Measurements from ENCODE around the gene ITPRIPL1. TPM values are rescaled to one million over a fixed set of nuclear protein-coding genes. Genes with fewer than 3 reads are reported as not detected.

Gene ITPRIPL1
- polyA plus RNA-seq, 3 donors from 2014 or later = 17.2 to 39.1 (median 33.0) TPM

DNA sequence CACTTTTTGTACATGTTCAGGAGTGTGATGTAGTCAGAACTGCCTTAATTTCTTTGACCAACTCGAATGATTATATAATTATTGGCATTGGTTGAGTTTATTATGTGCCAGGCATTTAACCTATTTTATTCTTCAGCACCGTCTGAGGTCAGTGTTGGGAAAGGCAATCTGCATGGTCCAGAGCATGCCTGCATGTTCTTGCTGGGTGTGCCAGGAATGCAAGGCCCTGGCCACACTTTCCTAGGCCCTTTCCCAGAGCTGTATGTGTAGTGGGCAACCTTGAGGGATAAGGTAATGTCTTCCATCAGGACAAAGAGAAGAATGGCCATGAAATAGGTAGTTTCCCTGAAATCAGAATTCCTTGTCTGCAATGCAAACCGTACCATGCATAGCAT, 10.1 kb upstream of the ITPRIPL1 start:
- peak overlapping the region; percentile 85 to 96 (median 94) for H3K27ac Mint-ChIP-seq
- H3K4me3 Mint-ChIP-seq = peak overlapping the region; percentile 72 to 88 (median 87)
- H3K36me3 Mint-ChIP-seq = peaks cover 0 to 15% (median 14%) of the 10 kb centered on the region in 3 donors
- no peaks in the 10 kb centered on the region for H3K9me3 Mint-ChIP-seq
- no peak for DNase-seq
- H3K27me3 Mint-ChIP-seq (ENCODE audit: low read depth in 3 of 3) = no peaks in the 10 kb centered on the region
- peaks cover 52 to 74% of the 10 kb centered on the region in 2 donors for H3K4me1 Mint-ChIP-seq

DNA sequence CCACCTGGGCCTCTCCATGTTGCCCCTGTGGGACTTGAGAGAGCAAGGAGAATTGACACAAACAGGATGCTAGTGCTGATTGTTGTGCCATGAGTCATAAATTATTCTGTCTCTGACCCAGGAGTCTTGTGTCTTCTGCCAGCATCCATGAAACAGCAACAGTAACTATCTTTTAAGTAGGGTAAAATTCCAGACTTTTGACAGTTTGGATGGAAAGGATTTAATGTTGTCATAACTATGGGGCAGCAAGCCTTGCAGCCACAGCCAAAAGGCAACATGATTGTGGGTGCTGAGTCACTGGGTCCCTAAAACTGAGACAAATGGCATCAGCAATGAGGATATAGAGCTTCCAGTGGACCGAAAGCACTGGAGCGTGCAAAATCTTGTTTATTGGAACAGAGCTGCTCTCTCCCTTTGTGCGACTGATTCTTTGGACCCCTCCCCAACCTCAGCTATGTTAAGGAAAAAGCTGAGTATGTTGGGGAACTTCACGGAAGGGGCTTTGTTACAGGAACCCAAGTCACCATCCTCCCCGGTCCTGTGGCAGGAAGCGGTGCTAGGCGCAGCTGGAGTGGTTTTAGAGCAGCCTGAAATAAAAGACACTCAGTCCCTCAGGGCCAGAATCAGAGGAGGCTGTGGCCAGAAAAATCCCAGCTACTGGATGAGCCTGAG, 9.6 kb upstream of the ITPRIPL1 start:
- H3K27ac Mint-ChIP-seq = peak overlapping the region; percentile 85 to 96 (median 94)
- H3K36me3 Mint-ChIP-seq = peaks cover 0 to 15% (median 14%) of the 10 kb centered on the region in 3 donors
- H3K9me3 Mint-ChIP-seq = no peaks in the 10 kb centered on the region
- DNase-seq = peak; percentile 30 to 44 (median 41)
- H3K27me3 Mint-ChIP-seq (ENCODE audit: low read depth in 3 of 3) = no peaks in the 10 kb centered on the region
- H3K4me3 Mint-ChIP-seq = peak overlapping the region; percentile 72 to 88 (median 87)
- H3K4me1 Mint-ChIP-seq = peaks cover 57 to 79% of the 10 kb centered on the region in 2 donors

- DNase-seq = no peak
- Mint-ChIP-seq H3K27me3 (ENCODE audit: low read depth in 3 of 3) (peaks cover 0 to under 1% (median 0%) of the 10 kb centered on the region in 3 donors), H3K27ac (peak overlapping the region; percentile 61 to 96 (median 94)), H3K4me1 (peaks cover 65 to 88% of the 10 kb centered on the region in 2 donors), H3K4me3 (peak overlapping the region in 4 of 5 donors; percentile 17 to 72 (median 50)), H3K36me3 (peaks cover 0 to 9% (median 8%) of the 10 kb centered on the region in 3 donors), H3K9me3 (no peaks in the 10 kb centered on the region)
Measured at GRCh38 chr2:96316999-96317398, 8.1 kb upstream of the ITPRIPL1 start.

DNA sequence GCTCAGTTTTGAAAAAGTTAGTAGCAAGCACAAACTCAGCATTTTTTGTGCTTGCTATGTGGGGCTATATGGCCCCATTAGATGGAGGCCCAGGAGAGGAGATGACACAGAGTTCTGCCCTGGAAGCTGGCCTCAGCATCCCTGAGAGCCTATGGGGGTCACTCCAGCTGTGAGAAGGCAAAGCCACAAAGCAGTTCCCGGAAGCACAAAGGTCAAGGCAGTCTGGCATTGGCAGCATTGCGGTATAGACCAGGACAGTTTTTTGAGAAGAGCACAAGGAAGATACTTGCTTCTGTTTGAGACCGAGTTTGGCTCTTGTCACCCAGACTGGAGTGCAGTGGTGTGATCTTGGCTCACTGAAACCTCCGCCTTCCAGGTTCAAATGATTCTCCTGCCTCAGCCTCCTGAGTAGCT, 7.5 kb upstream of the ITPRIPL1 start:
- Mint-ChIP-seq H3K9me3 (no peaks in the 10 kb centered on the region), H3K36me3 (peaks cover 0 to 5% (median 4%) of the 10 kb centered on the region in 3 donors), H3K27ac (peak overlapping the region; percentile 82 to 94 (median 90)), H3K4me3 (peak overlapping the region; percentile 36 to 60 (median 44)), H3K27me3 (ENCODE audit: low read depth in 3 of 3) (peaks cover 0 to 2% (median 0%) of the 10 kb centered on the region in 3 donors), H3K4me1 (peaks cover 67 to 87% of the 10 kb centered on the region in 2 donors)
- no peak for DNase-seq

DNA sequence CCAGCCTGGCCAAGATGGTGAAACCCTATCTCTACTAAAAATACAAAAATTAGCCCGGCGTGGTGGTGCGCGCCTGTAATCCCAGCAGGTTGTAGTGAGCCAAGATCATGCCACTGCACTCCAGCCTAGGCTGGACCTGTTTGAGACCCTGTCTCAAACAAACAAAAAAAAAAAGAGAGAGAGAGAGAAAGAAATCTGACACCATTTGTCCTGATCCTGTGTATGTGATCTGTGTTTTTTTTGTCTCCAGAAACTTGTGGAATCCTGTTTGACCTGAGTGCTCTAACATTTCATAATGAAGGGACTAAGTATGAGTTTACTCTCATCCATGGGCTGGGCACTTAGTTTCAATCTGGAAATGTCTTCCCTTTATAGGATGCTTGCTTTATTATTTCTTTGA, 6.4 kb upstream of the ITPRIPL1 start:
- Mint-ChIP-seq H3K9me3 (no peaks in the 10 kb centered on the region), H3K4me1 (peaks cover 72 to 83% of the 10 kb centered on the region in 2 donors), H3K36me3 (peaks cover 0 to 5% (median 4%) of the 10 kb centered on the region in 3 donors), H3K4me3 (peak overlapping the region in 4 of 5 donors; percentile 16 to 89 (median 70)), H3K27ac (peak overlapping the region; percentile 69 to 93 (median 84)), H3K27me3 (ENCODE audit: low read depth in 3 of 3) (peaks cover 0 to 2% (median 0%) of the 10 kb centered on the region in 3 donors)
- no peak for DNase-seq

- Mint-ChIP-seq H3K4me1 (peaks cover 75 to 83% of the 10 kb centered on the region in 2 donors), H3K27me3 (ENCODE audit: low read depth in 3 of 3) (peaks cover 0 to 2% (median 0%) of the 10 kb centered on the region in 3 donors), H3K27ac (peak overlapping the region; percentile 69 to 93 (median 84)), H3K36me3 (peaks cover 0 to 5% (median 4%) of the 10 kb centered on the region in 3 donors), H3K9me3 (no peaks in the 10 kb centered on the region), H3K4me3 (peak overlapping the region; percentile 29 to 89 (median 70))
- no peak for DNase-seq
Measured at GRCh38 chr2:96319396-96319795, 5.7 kb upstream of the ITPRIPL1 start.

DNA sequence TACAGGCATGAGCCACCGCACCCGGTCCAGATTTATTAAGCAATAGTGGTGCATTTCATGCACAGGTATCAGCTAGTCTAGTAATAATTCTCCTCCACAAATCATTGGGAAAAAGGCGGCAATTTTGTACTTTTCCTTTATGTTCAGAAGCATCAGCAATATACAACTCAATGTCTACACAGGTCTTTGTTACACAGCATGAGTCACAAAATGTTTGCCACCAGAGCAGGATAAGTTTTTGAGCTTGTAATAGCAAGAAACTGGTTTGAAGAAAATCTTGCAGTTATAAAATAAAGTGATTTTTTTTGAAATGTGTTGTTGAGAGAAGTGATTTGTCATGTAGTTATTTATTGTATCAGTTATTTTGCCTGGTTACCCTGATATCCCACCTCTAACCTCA, 4.8 kb upstream of the ITPRIPL1 start:
- DNase-seq = no peak
- H3K27ac Mint-ChIP-seq = peak overlapping the region; percentile 36 to 92 (median 79)
- peaks cover 0 to 2% (median 0%) of the 10 kb centered on the region in 3 donors for H3K27me3 Mint-ChIP-seq (ENCODE audit: low read depth in 3 of 3)
- peaks cover 0 to 5% (median 4%) of the 10 kb centered on the region in 3 donors for H3K36me3 Mint-ChIP-seq
- peaks cover 72 to 82% of the 10 kb centered on the region in 2 donors for H3K4me1 Mint-ChIP-seq
- no peaks in the 10 kb centered on the region for H3K9me3 Mint-ChIP-seq
- peak overlapping the region; percentile 85 to 95 (median 89) for H3K4me3 Mint-ChIP-seq

- Mint-ChIP-seq H3K27me3 (ENCODE audit: low read depth in 3 of 3) (peaks cover 0 to 4% (median 0%) of the 10 kb centered on the region in 3 donors), H3K27ac (peak overlapping the region; percentile 36 to 92 (median 79)), H3K4me3 (peak overlapping the region; percentile 85 to 95 (median 89)), H3K4me1 (peaks cover 72 to 82% of the 10 kb centered on the region in 2 donors), H3K9me3 (no peaks in the 10 kb centered on the region), H3K36me3 (peaks cover 2 to 6% (median 5%) of the 10 kb centered on the region in 3 donors)
- DNase-seq = peak in 2 of 3 donors; percentile 11 to 39
Measured at GRCh38 chr2:96320728-96321622, 4.1 kb upstream of the ITPRIPL1 start.

DNA sequence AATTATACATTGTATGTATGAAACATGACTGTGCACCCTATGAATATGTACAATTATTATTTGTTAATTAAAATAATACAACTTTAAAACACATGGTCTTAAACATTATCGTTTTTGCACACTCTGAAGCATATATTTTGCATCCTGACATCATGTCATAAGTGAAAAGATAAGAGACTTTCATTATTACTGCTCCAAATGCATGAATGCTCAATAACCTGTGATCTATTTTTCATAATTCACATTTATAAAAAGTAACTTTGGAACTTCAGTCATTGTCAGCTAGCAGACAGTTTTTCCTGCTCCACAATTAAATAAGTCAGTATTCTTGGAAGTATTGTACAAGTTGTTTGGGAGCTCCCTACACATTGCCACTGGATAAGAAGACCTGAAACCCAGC, 1.3 kb upstream of the ITPRIPL1 start:
- Mint-ChIP-seq H3K9me3 (no peaks in the 10 kb centered on the region), H3K27me3 (ENCODE audit: low read depth in 3 of 3) (peaks cover 0 to 4% (median 0%) of the 10 kb centered on the region in 3 donors), H3K4me1 (peaks cover 75 to 88% of the 10 kb centered on the region in 2 donors), H3K27ac (peak overlapping the region; percentile 70 to 96 (median 94)), H3K36me3 (peaks cover 14 to 26% (median 21%) of the 10 kb centered on the region in 3 donors), H3K4me3 (peak overlapping the region; percentile 60 to 99 (median 98))
- no peak for DNase-seq

DNA sequence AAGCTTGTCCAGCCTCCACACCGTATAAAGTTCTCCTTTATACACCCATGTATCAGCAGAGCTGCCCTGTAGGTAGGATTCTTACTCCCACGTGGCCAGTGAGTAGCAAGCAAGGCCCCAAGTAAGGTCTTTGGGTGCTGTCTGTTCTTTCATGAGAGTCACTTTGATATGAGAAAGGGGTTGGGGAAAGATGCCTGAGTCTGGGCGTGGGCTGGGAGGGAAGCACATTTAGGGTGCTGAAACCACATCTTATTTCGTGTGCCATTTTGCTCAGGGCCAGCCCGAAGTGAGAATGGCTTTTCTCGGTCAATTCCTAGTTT, 436 bp upstream of the ITPRIPL1 start:
- peak in 2 of 3 donors; percentile 32 to 42 for DNase-seq
- peaks cover 0 to 4% (median 0%) of the 10 kb centered on the region in 3 donors for H3K27me3 Mint-ChIP-seq (ENCODE audit: low read depth in 3 of 3)
- H3K4me3 Mint-ChIP-seq = peak overlapping the region; percentile 94 to 99 (median 98)
- no peaks in the 10 kb centered on the region for H3K9me3 Mint-ChIP-seq
- peaks cover 73 to 83% of the 10 kb centered on the region in 2 donors for H3K4me1 Mint-ChIP-seq
- H3K36me3 Mint-ChIP-seq = peaks cover 10 to 26% (median 21%) of the 10 kb centered on the region in 3 donors
- peak overlapping the region; percentile 89 to 96 (median 94) for H3K27ac Mint-ChIP-seq

- H3K4me3 Mint-ChIP-seq = peak overlapping the region; percentile 94 to 99 (median 98)
- peaks cover 0 to 4% (median 0%) of the 10 kb centered on the region in 3 donors for H3K27me3 Mint-ChIP-seq (ENCODE audit: low read depth in 3 of 3)
- peak; percentile 51 to 69 (median 63) for DNase-seq
- peaks cover 61 to 73% of the 10 kb centered on the region in 2 donors for H3K4me1 Mint-ChIP-seq
- H3K27ac Mint-ChIP-seq = peak overlapping the region; percentile 89 to 98 (median 96)
- no peaks in the 10 kb centered on the region for H3K9me3 Mint-ChIP-seq
- H3K36me3 Mint-ChIP-seq = peaks cover 10 to 26% (median 21%) of the 10 kb centered on the region in 3 donors
Measured at GRCh38 chr2:96325884-96326255, 753 bp downstream of the ITPRIPL1 start.

- DNase-seq = no peak
- Mint-ChIP-seq H3K36me3 (peaks cover 10 to 26% (median 21%) of the 10 kb centered on the region in 3 donors), H3K27me3 (ENCODE audit: low read depth in 3 of 3) (peaks cover 0 to 4% (median 0%) of the 10 kb centered on the region in 3 donors), H3K4me3 (peak overlapping the region; percentile 64 to 99 (median 96)), H3K27ac (peak overlapping the region; percentile 89 to 98 (median 96)), H3K4me1 (peaks cover 61 to 66% of the 10 kb centered on the region in 2 donors), H3K9me3 (no peaks in the 10 kb centered on the region)
Measured at GRCh38 chr2:96326564-96326963, 1.4 kb downstream of the ITPRIPL1 start.
